Spleen (tissue), 11 donors: Measurements from ENCODE around the gene TMEM132D. TPM values are rescaled to one million over a fixed set of nuclear protein-coding genes. Genes with fewer than 3 reads are reported as not detected.

Source experiments
- DNase-seq: peaks from one replicate; pipeline ENCODE4 v3.0.0-alpha.2; 2020
- H3K27ac ChIP-seq, 8 donors: fragments of 200-600 bp; sonication (generic) in 7 of 8; 1 replicate in 4 of 8; 2 replicates in 4 of 8; pipeline versions ENCODE4 v1.5.0 to v1.8.0; 2016 to 2021; ENCODE audit warnings: inconsistent platforms in 4 of 8, mild to moderate bottlenecking in 4 of 8, moderate library complexity in 1 of 8
- H3K27me3 ChIP-seq, 7 donors: fragments of 200-600 bp; sonication (generic) in 6 of 7; replicated peaks in 1 of 7; 1 replicate in 4 of 7; 2 replicates in 3 of 7; pipeline versions ENCODE4 v1.5.0 to v1.8.0; 2016 to 2021; ENCODE audit warnings: inconsistent platforms in 3 of 7, mild to moderate bottlenecking in 1 of 7
- H3K36me3 ChIP-seq, 6 donors: fragments of 200-600 bp; sonication (generic) in 5 of 6; 1 replicate in 4 of 6; 2 replicates in 2 of 6; pipeline versions ENCODE4 v1.5.0 to v1.8.0; 2016 to 2021; ENCODE audit warnings: inconsistent platforms in 2 of 6
- H3K4me1 ChIP-seq, 6 donors: fragments of 200-600 bp; sonication (generic) in 5 of 6; 1 replicate in 3 of 6; 2 replicates in 3 of 6; pipeline versions ENCODE4 v1.5.0 to v1.8.0; 2016 to 2021; ENCODE audit warnings: inconsistent platforms in 3 of 6
- H3K4me3 ChIP-seq, 8 donors: fragments of 200-600 bp; sonication (generic) in 7 of 8; 1 replicate in 4 of 8; 2 replicates in 4 of 8; pipeline versions ENCODE4 v1.5.0 to v1.8.0; 2016 to 2021; ENCODE audit warnings: inconsistent platforms in 4 of 8, mild to moderate bottlenecking in 4 of 8, moderate library complexity in 2 of 8
- H3K9me3 ChIP-seq, 8 donors: fragments of 200-600 bp; sonication (generic) in 7 of 8; 1 replicate in 4 of 8; 2 replicates in 4 of 8; pipeline versions ENCODE4 v1.5.0 to v1.8.0; 2016 to 2021; ENCODE audit warnings: inconsistent platforms in 4 of 8
- CTCF ChIP-seq, 11 experiments: fragments of 200-600 bp in 7 of 11; fragments of 450-650 bp in 4 of 11; sonication (generic) in 4 of 11; IDR thresholded peaks in 8 of 11; conservative IDR thresholded peaks in 3 of 11; 1 replicate in 7 of 11; 2 replicates in 4 of 11; pipeline versions ENCODE4 v1.4.0 to v1.8.0; 2016 to 2021; ENCODE audit warnings: antibody characterized with exemption in 11 of 11, inconsistent platforms in 4 of 11, mild to moderate bottlenecking in 1 of 11
- POLR2A ChIP-seq, 3 donors: fragments of 450-650 bp; IDR thresholded peaks; one replicate each; pipeline ENCODE4 v1.5.1; 2017; ENCODE audit warnings: antibody characterized with exemption in 3 of 3, mild to moderate bottlenecking in 1 of 3
- POLR2AphosphoS5 ChIP-seq, 3 donors: sonication (generic); formaldehyde crosslinking; IDR thresholded peaks; one replicate each; pipeline ENCODE4 v1.5.1; 2017; ENCODE audit warnings: antibody characterized with exemption in 3 of 3
- WGBS, 5 donors: extraction: QIAGEN DNeasy Blood & Tissue Kit in 3 of 5; methylation state at CpG; one replicate each; pipeline versions ENCODE4 v1.1.5 to v1.1.7; 2013 to 2018; 5-methylcytosine and 5-hydroxymethylcytosine counted together
- intact Hi-C: fragments of 100-400 bp; cut with DNase I; formaldehyde crosslinking; loops from one replicate; pipeline ENCODE4 v1.15.0; 2023; ENCODE audit warnings: low total_unique reads
- polyA plus RNA-seq, 3 donors: library from polyadenylated mRNA; stranded (reverse); fragments of 200-250 nt; gene quantifications; one replicate each; pipeline ENCODE4 v1.2.1, GENCODE V29; 2013
- total RNA-seq, 7 donors: library from RNA; depleted of rRNA in 3 of 7; stranded (reverse); fragments of >200 nt in 3 of 7; fragmentation: NEBNext Ultra II Directional in 4 of 7; extraction: Animal tissue kit (Norgen Biotek cat#: 25700) in 4 of 7; gene quantifications; one replicate each; pipeline versions ENCODE4 v1.1.0 to v1.2.1, GENCODE V29; 2016 to 2021
- donor health status: healthy with polysubstance abuse.
- donor health status: DM: no; HTN: no; CAD: no; lungs with moderate emphysema.
- donor health status: DM: no; HTN: no; CAD: no.
- donor health status: Bipolar disorder and iron deficiency.
- donor health status: healthy.
- donor health status: DM: no; HTN: no; CAD: no.
- donor health status: DM: yes; HTN: yes; CAD: no.

Gene TMEM132D
- total and polyA plus RNA-seq, 10 donors, result 0.03 TPM; not detected in 9

GRCh38 chr12:129080391-129080790 lies 823.4 kb downstream of the TMEM132D start:
- WGBS, 5 donors, result 84 to 91% (median 86%) methylated on average over 5 of the region's 5 CpGs
- Histone ChIP-seq H3K27ac (no peak overlapping the region), H3K36me3 (no peaks in the 10 kb centered on the region), H3K4me1 (no peaks in the 10 kb centered on the region), H3K4me3 (no peak overlapping the region), H3K9me3 (no peaks in the 10 kb centered on the region), H3K27me3 (peaks cover 0 to 18% (median 0%) of the 10 kb centered on the region in 7 donors)
- TF ChIP-seq POLR2AphosphoS5 (IDR thresholded peaks at IDR 0.05), result no peak
- intact Hi-C loops, result no loop called here
- DNase-seq, result no peak

GRCh38 chr12:129079719-129080118 lies 824.1 kb downstream of the TMEM132D start:
- H3K27ac ChIP-seq, result no peak overlapping the region
- H3K36me3 ChIP-seq, result no peaks in the 10 kb centered on the region
- no peak for DNase-seq
- WGBS, 5 donors, result 58 to 72% (median 67%) methylated on average over 5 of the region's 5 CpGs
- no peaks in the 10 kb centered on the region for H3K9me3 ChIP-seq
- no peaks in the 10 kb centered on the region for H3K4me1 ChIP-seq
- peaks cover 0 to 11% (median 0%) of the 10 kb centered on the region in 7 donors for H3K27me3 ChIP-seq
- H3K4me3 ChIP-seq, result no peak overlapping the region
- TF ChIP-seq CTCF (IDR thresholded peaks at IDR 0.05 in 8 of 11, conservative IDR thresholded peaks at IDR 0.05 in 3 of 11), result no peak
- TF ChIP-seq POLR2A (IDR thresholded peaks at IDR 0.05), result no peak
- no peak for TF ChIP-seq POLR2AphosphoS5 (IDR thresholded peaks at IDR 0.05)
- intact Hi-C loops, result no loop called here

GRCh38 chr12:129076441-129077320 lies 827.1 kb downstream of the TMEM132D start:
- no peaks in the 10 kb centered on the region for H3K36me3 ChIP-seq
- no peak overlapping the region for H3K27ac ChIP-seq
- H3K4me1 ChIP-seq, result no peaks in the 10 kb centered on the region
- no peak for DNase-seq
- H3K9me3 ChIP-seq, result no peaks in the 10 kb centered on the region
- intact Hi-C loops, result no loop called here
- H3K27me3 ChIP-seq, result peaks cover 0 to 5% (median 0%) of the 10 kb centered on the region in 7 donors
- 68 to 82% (median 69%) methylated on average over 13 of the region's 13 CpGs for WGBS, 5 donors
- no peak for TF ChIP-seq POLR2A (IDR thresholded peaks at IDR 0.05)
- TF ChIP-seq POLR2AphosphoS5 (IDR thresholded peaks at IDR 0.05), result no peak
- no peak for TF ChIP-seq CTCF (IDR thresholded peaks at IDR 0.05 in 8 of 11, conservative IDR thresholded peaks at IDR 0.05 in 3 of 11)
- no peak overlapping the region for H3K4me3 ChIP-seq

GRCh38 chr12:129075460-129076208 lies 828.2 kb downstream of the TMEM132D start:
- Histone ChIP-seq H3K27ac (no peak overlapping the region), H3K4me3 (no peak overlapping the region), H3K9me3 (no peaks in the 10 kb centered on the region), H3K4me1 (no peaks in the 10 kb centered on the region), H3K36me3 (no peaks in the 10 kb centered on the region), H3K27me3 (peaks cover 0 to 5% (median 0%) of the 10 kb centered on the region in 7 donors)
- WGBS, 5 donors, result 29 to 65% (median 54%) methylated on average over 4 of the region's 4 CpGs
- intact Hi-C loops, result no loop called here
- no peak for DNase-seq
- TF ChIP-seq POLR2A (IDR thresholded peaks at IDR 0.05) (no peak), CTCF (IDR thresholded peaks at IDR 0.05 in 8 of 11, conservative IDR thresholded peaks at IDR 0.05 in 3 of 11) (no peak), POLR2AphosphoS5 (IDR thresholded peaks at IDR 0.05) (no peak)
